ENCODE measurements around the gene NPAS3. TPM values are rescaled to one million over a fixed set of nuclear protein-coding genes. Genes with fewer than 3 reads are reported as not detected.

NPAS3 gene
- total RNA-seq, 1 experiment from 2014 or later, result not detected

- H3K4me3 ChIP-seq (replicated peaks in 1 of 2; ENCODE audit: low read depth in 1 of 2, low read length in 2 of 2), result no peak overlapping the region
- no peak overlapping the region for H2AFZ ChIP-seq (ENCODE audit: low read depth, low read length, poor library complexity, severe bottlenecking)
- no TSS peak for BruUV-seq (replicated peaks)
- ChIA-PET CTCF (no interaction called here), RAD21 (ENCODE audit: low non-redundant PET in 1 of 2, low total read pairs in 2 of 2, uncharacterized antibody in 2 of 2, unreplicated experiment in 2 of 2) (no interaction called here), POLR2A (no interaction called here)
- no peaks in the 10 kb centered on the region for H3K9me2 ChIP-seq (ENCODE audit: insufficient read depth)
- no peak for ATAC-seq
- H3K4me1 ChIP-seq (ENCODE audit: control insufficient read depth in 1 of 2, insufficient read depth in 2 of 2, low read length in 2 of 2), result no peaks in the 10 kb centered on the region
- no peaks in the 10 kb centered on the region for H3K9me3 ChIP-seq (ENCODE audit: control insufficient read depth in 1 of 2, insufficient read depth in 1 of 2, low read depth in 1 of 2, low read length in 2 of 2)
- H4K20me1 ChIP-seq (ENCODE audit: insufficient read depth), result no peaks in the 10 kb centered on the region
- H3K36me3 ChIP-seq (ENCODE audit: control insufficient read depth in 1 of 2, insufficient read depth in 2 of 2, low read length in 2 of 2), result no peaks in the 10 kb centered on the region
- DNase-seq (ENCODE audit: low read depth, low spot score), result no peak
- H3K4me2 ChIP-seq (ENCODE audit: low read length), result no peak overlapping the region
- intact Hi-C loops (cut with micrococcal nuclease), result no loop called here
- H3K79me2 ChIP-seq (ENCODE audit: insufficient read depth, low read length), result no peaks in the 10 kb centered on the region
- no peak overlapping the region for H3K27ac ChIP-seq (ENCODE audit: low read depth, low read length)
- no peak overlapping the region for H3K9ac ChIP-seq (ENCODE audit: low read length)
- H3K27me3 ChIP-seq (ENCODE audit: insufficient read depth, low read length), result peaks cover 22% of the 10 kb centered on the region
- TF ChIP-seq TCF7L2 (IDR thresholded peaks at IDR 0.05; ENCODE audit: borderline replicate concordance, extremely low read depth, insufficient read depth, insufficient read length) (no peak), ELF1 (IDR thresholded peaks at IDR 0.05; ENCODE audit: borderline replicate concordance, low read depth) (no peak), JUND (IDR thresholded peaks at IDR 0.05) (no peak), CEBPB (IDR thresholded peaks at IDR 0.05; ENCODE audit: low read depth) (no peak), ZBTB33 (IDR thresholded peaks at IDR 0.05; ENCODE audit: extremely low read depth, insufficient replicate concordance, low read length) (no peak), SRF (IDR thresholded peaks at IDR 0.05; ENCODE audit: low read depth) (no peak), CTCF (IDR thresholded peaks at IDR 0.05 in 2 of 3, conservative IDR thresholded peaks at IDR 0.05 in 1 of 3; ENCODE audit: borderline replicate concordance in 1 of 3, insufficient read depth in 1 of 3, low read depth in 2 of 3, low read length in 2 of 3) (no peak), ZFX (IDR thresholded peaks at IDR 0.05) (no peak), POLR2A (IDR thresholded peaks at IDR 0.05; ENCODE audit: borderline replicate concordance, extremely low read depth, insufficient read depth, insufficient read length) (no peak), REST (IDR thresholded peaks at IDR 0.05; ENCODE audit: low read depth) (no peak), CBX3 (IDR thresholded peaks at IDR 0.05; ENCODE audit: low read depth) (no peak), EZH2phosphoT487 (IDR thresholded peaks at IDR 0.05; ENCODE audit: borderline replicate concordance) (no peak), POLR2AphosphoS5 (IDR thresholded peaks at IDR 0.05; ENCODE audit: low read depth, low read length) (no peak), SIN3A (IDR thresholded peaks at IDR 0.05; ENCODE audit: low read depth) (no peak), FOSL1 (IDR thresholded peaks at IDR 0.05; ENCODE audit: low read depth) (no peak)
These were observed 875.3 kb downstream of the NPAS3 start for GRCh38 chr14:33814010-33814409.
